OCI-LY3 (cell line): ENCODE data around the gene ASB14.
"Not testable (repeated sequence)": the region's sequence is repeated elsewhere in the genome, so short reads cannot be mapped to it uniquely, and the experiment has no call there.

Source experiments
- CTCF ChIP-seq: fragments of 200-600, 300-600 bp; sonication (generic); IDR thresholded peaks from 2 replicates; pipeline ENCODE4 v1.5.1; 2014; ENCODE audit warnings: antibody characterized with exemption, low read length, low read depth
- EZH2phosphoT487 ChIP-seq: fragments of 200-600 bp; shearing (Covaris generic); IDR thresholded peaks from 2 replicates; pipeline ENCODE4 v1.6.1; 2018; ENCODE audit warnings: antibody characterized with exemption, mixed run types, low read depth

GRCh38 chr3:57303520-57303919 is 11.0 kb upstream of the ASB14 start:
- not testable (repeated sequence) for TF ChIP-seq CTCF, EZH2phosphoT487
